Tibial nerve (tissue), 4 donors: ENCODE data around the gene ACHE. TPM values are rescaled to one million over a fixed set of nuclear protein-coding genes. Genes with fewer than 3 reads are reported as not detected.

Experiments
- DNase-seq, 2 donors: peaks; one replicate each; pipeline ENCODE4 v3.0.0-alpha.2; 2019; ENCODE audit warnings: low spot score in 2 of 2
- H3K27ac ChIP-seq, 4 donors: fragments of 200-600 bp; sonication (generic) in 3 of 4; one replicate each; pipeline ENCODE4 v1.5.1; 2017 to 2019; ENCODE audit warnings: mild to moderate bottlenecking in 1 of 4
- H3K27me3 ChIP-seq, 2 donors: fragments of 200-600 bp; sonication (generic) in 1 of 2; one replicate each; pipeline versions ENCODE4 v1.5.1 to v1.6.0; 2017 to 2019
- H3K36me3 ChIP-seq, 3 donors: fragments of 200-600 bp; sonication (generic); one replicate each; pipeline ENCODE4 v1.5.1; 2018 to 2019
- H3K4me1 ChIP-seq, 4 donors: fragments of 200-600 bp; sonication (generic) in 3 of 4; one replicate each; pipeline ENCODE4 v1.5.1; 2017 to 2019
- H3K4me3 ChIP-seq, 4 donors: fragments of 200-600 bp; sonication (generic) in 3 of 4; one replicate each; pipeline ENCODE4 v1.5.1; 2017 to 2019; ENCODE audit warnings: mild to moderate bottlenecking in 1 of 4, moderate library complexity in 1 of 4
- H3K9me3 ChIP-seq, 4 donors: fragments of 200-600 bp; sonication (generic) in 3 of 4; one replicate each; pipeline ENCODE4 v1.5.1; 2017 to 2019
- CTCF ChIP-seq, 5 experiments: fragments of 200-600 bp in 3 of 5; fragments of 450-650 bp in 2 of 5; sonication (generic) in 3 of 5; IDR thresholded peaks; one replicate each; pipeline ENCODE4 v1.5.1; 2016 to 2019; ENCODE audit warnings: antibody characterized with exemption in 5 of 5, mild to moderate bottlenecking in 3 of 5, moderate library complexity in 2 of 5
- EP300 ChIP-seq, 2 donors: sonication (generic); formaldehyde crosslinking; IDR thresholded peaks; one replicate each; pipeline ENCODE4 v1.6.1; 2017; ENCODE audit warnings: antibody characterized with exemption in 2 of 2, mild to moderate bottlenecking in 1 of 2
- POLR2A ChIP-seq, 2 donors: fragments of 450-650 bp; IDR thresholded peaks; one replicate each; pipeline ENCODE4 v1.6.1; 2017; ENCODE audit warnings: antibody characterized with exemption in 2 of 2, mild to moderate bottlenecking in 2 of 2, moderate library complexity in 2 of 2
- WGBS, 2 donors: methylation state at CpG; one replicate each; pipeline ENCODE4 v1.1.5; 2018; 5-methylcytosine and 5-hydroxymethylcytosine counted together
- total RNA-seq, 4 donors: library from RNA; depleted of rRNA; stranded (reverse); fragments of >200 nt; gene quantifications; one replicate each; pipeline ENCODE4 v1.1.0, GENCODE V29; 2016

The ACHE gene
- total RNA-seq, 4 donors from 2014 or later: 3.0 TPM; not detected in 3

GRCh38 chr7:100867776-100868485, 27.8 kb downstream of the ACHE start:
- H3K4me1 ChIP-seq: peaks cover 0 to 48% (median 30%) of the 10 kb centered on the region in 4 donors
- no peaks in the 10 kb centered on the region for H3K27me3 ChIP-seq
- no peak for DNase-seq
- peak overlapping the region; percentile 96 to 99 (median 98) for H3K27ac ChIP-seq
- H3K4me3 ChIP-seq: peak overlapping the region; percentile 68 to 89 (median 84)
- H3K36me3 ChIP-seq: peaks cover 0 to 57% (median 0%) of the 10 kb centered on the region in 3 donors
- TF ChIP-seq POLR2A (IDR thresholded peaks at IDR 0.05) (no peak), EP300 (IDR thresholded peaks at IDR 0.05) (no peak), CTCF (IDR thresholded peaks at IDR 0.05) (no peak)
- WGBS, 2 donors: 9 to 18% methylated on average over 17 to 21 of the region's 27 CpGs
- no peaks in the 10 kb centered on the region for H3K9me3 ChIP-seq

GRCh38 chr7:100867040-100867775, 28.5 kb downstream of the ACHE start, which contains the start of gene TRIP6:
TSS of gene TRIP6 (plus strand) at chr7:100867387. CDS start at chr7:100867498, 111 bp downstream.
- H3K27ac ChIP-seq: peak within 1 kb of the TSS; percentile 96 to 99 (median 98)
- H3K36me3 ChIP-seq: peaks cover 0 to 56% (median 0%) of the 10 kb centered on the region in 3 donors
- 1% methylated on average over 35 to 42 of the region's 42 CpGs for WGBS, 2 donors

GRCh38 chr7:100866729-100867039, 29.0 kb downstream of the ACHE start:
- DNase-seq: no peak
- Histone ChIP-seq H3K9me3 (no peaks in the 10 kb centered on the region), H3K4me3 (peak overlapping the region; percentile 68 to 89 (median 84)), H3K4me1 (peaks cover 0 to 48% (median 30%) of the 10 kb centered on the region in 4 donors), H3K27ac (peak overlapping the region; percentile 96 to 99 (median 98)), H3K27me3 (no peaks in the 10 kb centered on the region), H3K36me3 (peaks cover 0 to 56% (median 0%) of the 10 kb centered on the region in 3 donors)
- WGBS, 2 donors: 26 to 41% methylated on average over 4 to 5 of the region's 5 CpGs
- TF ChIP-seq CTCF (IDR thresholded peaks at IDR 0.05): no peak
- no peak for TF ChIP-seq POLR2A (IDR thresholded peaks at IDR 0.05)
- TF ChIP-seq EP300 (IDR thresholded peaks at IDR 0.05): no peak

More at GRCh38 chr7:100867040-100867775, 28.5 kb downstream of the ACHE start, which contains the start of gene TRIP6:
- no peaks in the 10 kb centered on the region for H3K27me3 ChIP-seq
- peak; percentile 89 to 95 for DNase-seq
- H3K9me3 ChIP-seq: no peaks in the 10 kb centered on the region
- peaks cover 0 to 48% (median 30%) of the 10 kb centered on the region in 4 donors for H3K4me1 ChIP-seq
- H3K4me3 ChIP-seq: peak within 1 kb of the TSS; percentile 68 to 89 (median 84)
- TF ChIP-seq POLR2A (IDR thresholded peaks at IDR 0.05): peak in 1 of 2 donors; percentile 54
- TF ChIP-seq EP300 (IDR thresholded peaks at IDR 0.05): peak; percentile 84 to 91
- TF ChIP-seq CTCF (IDR thresholded peaks at IDR 0.05): peak in 1 of 5 experiments; percentile 17

GRCh38 chr7:100865938-100866728, 29.6 kb downstream of the ACHE start:
- H3K27ac ChIP-seq: peak overlapping the region; percentile 96 to 99 (median 98)
- WGBS, 2 donors: 65 to 83% methylated on average over 2 to 30 of the region's 46 CpGs
- DNase-seq: peak; percentile 67 to 69
- TF ChIP-seq POLR2A (IDR thresholded peaks at IDR 0.05) (no peak), EP300 (IDR thresholded peaks at IDR 0.05) (peak in 1 of 2 donors; percentile 33)
- peaks cover 0 to 48% (median 30%) of the 10 kb centered on the region in 4 donors for H3K4me1 ChIP-seq
- no peaks in the 10 kb centered on the region for H3K27me3 ChIP-seq
- peaks cover 0 to 56% (median 0%) of the 10 kb centered on the region in 3 donors for H3K36me3 ChIP-seq
- H3K9me3 ChIP-seq: no peaks in the 10 kb centered on the region
- peak overlapping the region; percentile 68 to 89 (median 84) for H3K4me3 ChIP-seq

- Histone ChIP-seq H3K27me3 (no peaks in the 10 kb centered on the region), H3K36me3 (peaks cover 0 to 56% (median 0%) of the 10 kb centered on the region in 3 donors), H3K4me1 (peaks cover 0 to 48% (median 30%) of the 10 kb centered on the region in 4 donors), H3K4me3 (peak overlapping the region in 2 of 4 donors; percentile 83 to 89), H3K9me3 (no peaks in the 10 kb centered on the region), H3K27ac (peak overlapping the region; percentile 96 to 99 (median 98))
- no peak for DNase-seq
- TF ChIP-seq EP300 (IDR thresholded peaks at IDR 0.05) (no peak), CTCF (IDR thresholded peaks at IDR 0.05) (no peak), POLR2A (IDR thresholded peaks at IDR 0.05) (no peak)
- WGBS, 2 donors: 84 to 85% methylated on average over 17 of the region's 17 CpGs
Measured at GRCh38 chr7:100865372-100865911, 30.2 kb downstream of the ACHE start.
